IMR-90 (cell line): ENCODE measurements around the gene HMCN1. TPM values are rescaled to one million over a fixed set of nuclear protein-coding genes. Genes with fewer than 3 reads are reported as not detected.

ENCODE experiments used
- ATAC-seq: fragments of 200-7000 bp; cut with Tn5 transposase; 2 replicates; pipeline ENCODE4 v1.9.1; 2020; ENCODE audit warnings: low read depth, mild to moderate bottlenecking, moderate library complexity
- BruUV-seq: library from RNA; stranded (reverse); fragments of 400-500 nt; replicated peaks from 2 replicates; lab custom pipeline; 2021; lab: Mats Ljungman, UMichigan
- CTCF ChIA-PET: fragments of 300-600 bp; formaldehyde crosslinking; extraction: SDS; loops from one replicate; lab custom pipeline; 2021; ENCODE audit warnings: antibody characterized with exemption; lab: Yijun Ruan, JAX
- POLR2A ChIA-PET: fragments of 300-600 bp; sonication (Branson Sonifier 250); formaldehyde crosslinking; loops from one replicate; lab custom pipeline; 2022; ENCODE audit warnings: antibody characterized with exemption; ENCODE audit not compliant: unreplicated experiment; lab: Charles Lee
- DNase-seq: peaks from one replicate; pipeline ENCODE4 v3.0.0; 2013
- H2AFZ ChIP-seq: replicated peaks from 2 replicates; pipeline ENCODE3; 2013; ENCODE audit warnings: low read length, mild to moderate bottlenecking; ENCODE audit not compliant: poor library complexity
- H2AK5ac ChIP-seq: 2 replicates; pipeline ENCODE4 v1.6.1; 2013; ENCODE audit warnings: low read depth, low read length, inconsistent platforms
- H2AK9ac ChIP-seq: replicated peaks from 2 replicates; pipeline ENCODE3; 2013; ENCODE audit warnings: mild to moderate bottlenecking, low read depth, low read length, moderate library complexity; ENCODE audit not compliant: poor library complexity
- H2BK120ac ChIP-seq: 2 replicates; pipeline ENCODE4 v1.6.1; 2013; ENCODE audit warnings: low read depth, low read length, inconsistent platforms
- H2BK15ac ChIP-seq: 3 replicates; pipeline ENCODE4 v1.6.1; 2013; ENCODE audit warnings: low read depth, low read length, inconsistent platforms
- H2BK20ac ChIP-seq: 2 replicates; pipeline ENCODE4 v1.6.1; 2013; ENCODE audit warnings: low read depth, mild to moderate bottlenecking, inconsistent platforms, low read length, moderate library complexity
- H2BK5ac ChIP-seq: 2 replicates; pipeline ENCODE4 v1.6.1; 2013; ENCODE audit warnings: mild to moderate bottlenecking, low read depth, low read length, inconsistent platforms; ENCODE audit not compliant: poor library complexity, severe bottlenecking
- H3K14ac ChIP-seq: replicated peaks from 2 replicates; pipeline ENCODE4 v1.6.1; 2013; ENCODE audit warnings: low read depth, low read length, inconsistent platforms
- H3K18ac ChIP-seq: 2 replicates; pipeline ENCODE4 v1.6.1; 2013; ENCODE audit warnings: low read depth, low read length, control low read depth
- H3K23ac ChIP-seq: 2 replicates; pipeline ENCODE4 v1.6.1; 2013; ENCODE audit warnings: low read depth, low read length, inconsistent platforms
- H3K27ac ChIP-seq: 2 replicates; pipeline ENCODE4 v1.5.1; 2013; ENCODE audit warnings: mild to moderate bottlenecking, control low read depth, low read length; ENCODE audit not compliant: insufficient read depth
- H3K27me3 ChIP-seq: 2 replicates; pipeline ENCODE4 v1.6.1; 2013; ENCODE audit warnings: low read length; ENCODE audit not compliant: control insufficient read depth, insufficient read depth
- H3K36me3 ChIP-seq: 2 replicates; pipeline ENCODE4 v1.6.1; 2013; ENCODE audit warnings: low read length, mixed read lengths; ENCODE audit not compliant: control insufficient read depth, insufficient read depth
- H3K4ac ChIP-seq: 2 replicates; pipeline ENCODE4 v1.6.1; 2013; ENCODE audit warnings: low read depth, low read length, inconsistent platforms
- H3K4me1 ChIP-seq: 2 replicates; pipeline ENCODE4 v1.6.1; 2013; ENCODE audit warnings: low read length, mixed read lengths; ENCODE audit not compliant: control insufficient read depth, insufficient read depth
- H3K4me2 ChIP-seq: 2 replicates; pipeline ENCODE4 v1.6.1; 2013; ENCODE audit warnings: low read depth, mild to moderate bottlenecking, control low read depth, low read length, moderate library complexity
- H3K4me3 ChIP-seq: 2 replicates; pipeline ENCODE4 v1.5.1; 2013; ENCODE audit warnings: low read depth, mild to moderate bottlenecking, control low read depth, low read length, moderate library complexity; ENCODE audit not compliant: insufficient read depth
- H3K56ac ChIP-seq: 2 replicates; pipeline ENCODE4 v1.6.1; 2013; ENCODE audit warnings: low read length, inconsistent platforms; ENCODE audit not compliant: insufficient read depth; ENCODE audit errors: extremely low read depth
- H3K79me1 ChIP-seq, 2 experiments: 2 replicates each; pipeline ENCODE4 v1.6.1; 2013; ENCODE audit warnings: low read length in 2 of 2, inconsistent platforms in 1 of 2, low read depth in 1 of 2
- H3K9ac ChIP-seq: 2 replicates; pipeline ENCODE4 v1.6.1; 2013; ENCODE audit warnings: low read depth, low read length, control low read depth
- H3K9me1 ChIP-seq: 2 replicates; pipeline ENCODE4 v1.6.1; 2013; ENCODE audit warnings: low read length, inconsistent platforms; ENCODE audit not compliant: insufficient read depth
- H3K9me3 ChIP-seq: 2 replicates; pipeline ENCODE4 v1.6.1; 2013; ENCODE audit warnings: low read length; ENCODE audit not compliant: control insufficient read depth, insufficient read depth
- H4K20me1 ChIP-seq: 2 replicates; pipeline ENCODE4 v1.6.1; 2013; ENCODE audit warnings: low read length, inconsistent platforms; ENCODE audit not compliant: insufficient read depth
- H4K5ac ChIP-seq: 2 replicates; pipeline ENCODE4 v1.6.1; 2013; ENCODE audit warnings: mild to moderate bottlenecking, low read depth, low read length, control low read depth
- H4K8ac ChIP-seq, 2 experiments: 2 replicates each; pipeline ENCODE4 v1.6.1; 2013; ENCODE audit warnings: low read depth in 2 of 2, low read length in 2 of 2, control low read depth in 1 of 2, inconsistent platforms in 1 of 2
- H4K91ac ChIP-seq: 2 replicates; pipeline ENCODE4 v1.6.1; 2013; ENCODE audit warnings: low read depth, low read length, inconsistent platforms; ENCODE audit not compliant: insufficient read depth
- CEBPB ChIP-seq: IDR thresholded peaks from 2 replicates; pipeline ENCODE4 v1.6.1; 2012; ENCODE audit warnings: low read depth, low read length, improper control_type of control experiment
- MAFK ChIP-seq: IDR thresholded peaks from 2 replicates; pipeline ENCODE4 v1.6.1; 2012; ENCODE audit warnings: low read depth, low read length, improper control_type of control experiment
- NFE2L2 ChIP-seq: fragments of 150-350 bp; IDR thresholded peaks from 2 replicates; pipeline ENCODE4 v1.6.1; 2016; ENCODE audit warnings: low read depth, mild to moderate bottlenecking, low read length
- WGBS, 2 experiments: methylation state at CpG; one replicate each; pipeline versions ENCODE4 v1.1.5 to v1.1.7; 2013; ENCODE audit warnings: missing lambda C conversion rate in 2 of 2; ENCODE audit not compliant: insufficient read length in 1 of 2; ENCODE audit errors: extremely low coverage in 2 of 2; 5-methylcytosine and 5-hydroxymethylcytosine counted together
- dilution Hi-C: fragments of 300-500 bp; cut with HindIII; formaldehyde crosslinking; loops from one replicate; pipeline ENCODE4 v1.14.3; 2018; ENCODE audit warnings: low sequenced_read_pairs; ENCODE audit not compliant: unreplicated experiment
- in situ Hi-C: fragments of 300-500 bp; cut with MboI; formaldehyde crosslinking; loops from 3 replicates; pipeline ENCODE4 v1.14.3; 2019; ENCODE audit warnings: low sequenced_read_pairs, inconsistent platforms, mixed read lengths
- intact Hi-C: fragments of 100-400 bp; cut with micrococcal nuclease; formaldehyde crosslinking; loops from 2 replicates; pipeline ENCODE4 v1.10.0; 2022
- polyA plus RNA-seq, 3 experiments: library from polyadenylated mRNA; depleted of rRNA; stranded (reverse); fragments of >200 nt; gene quantifications; 2 replicates each; pipeline ENCODE4 v1.2.3, GENCODE V29; 2012; ENCODE audit warnings: low replicate concordance in 1 of 3
- total RNA-seq: library from RNA; depleted of rRNA; stranded (reverse); fragments of >200 nt; gene quantifications from 2 replicates; pipeline ENCODE4 v1.2.3, GENCODE V29; 2012

Gene HMCN1
- total and polyA plus RNA-seq, 2 of the 4 experiments (the other 2 are of a cell fraction) = 6.1 to 11.7 TPM

GRCh38 chr1:185934476-185935189, 200.4 kb downstream of the HMCN1 start:
- Histone ChIP-seq H3K9me3 (peaks cover 2% of the 10 kb centered on the region; the same call in 1 of the 2 replicates), H3K14ac (no peak overlapping the region), H3K27ac (no peak overlapping the region), H4K91ac (no peak overlapping the region), H3K4me3 (no peak overlapping the region), H2BK120ac (no peak overlapping the region), H3K4me1 (peaks cover 9% of the 10 kb centered on the region), H3K23ac (no peak overlapping the region), H3K27me3 (no peaks in the 10 kb centered on the region), H3K79me1 (no peaks in the 10 kb centered on the region), H4K5ac (no peak overlapping the region), H2AFZ (no peak overlapping the region), H2BK15ac (no peak overlapping the region), H4K20me1 (no peaks in the 10 kb centered on the region), H2AK9ac (no peak overlapping the region), H2AK5ac (no peak overlapping the region), H3K56ac (no peak overlapping the region), H2BK5ac (no peak overlapping the region), H3K9ac (no peak overlapping the region), H2BK20ac (no peak overlapping the region), H3K4me2 (peak overlapping the region; percentile 49; the same call in 1 of the 2 replicates), H3K4ac (no peak overlapping the region), H3K36me3 (no peaks in the 10 kb centered on the region), H4K8ac (no peak overlapping the region), H3K18ac (no peak overlapping the region), H3K9me1 (0 out of 2 replicates have a peak, but pooled peaks cover 5% of the 10 kb centered on the region)
- intact Hi-C loops (no loop called here), dilution Hi-C loops (no loop called here), in situ Hi-C loops (no loop called here)
- no TSS peak for BruUV-seq
- ATAC-seq (peak; percentile 27; the same call in 1 of the 2 replicates), DNase-seq (peak; percentile 79)
- TF ChIP-seq CEBPB (peak; percentile 71), NFE2L2 (no peak), MAFK (peak; percentile 66)
- POLR2A ChIA-PET = no interaction called here
- CTCF ChIA-PET = no interaction called here
- WGBS, 2 experiments = no CpG with 5 or more reads among the region's 5 CpGs
